ENCODE results near the gene NELL2. TPM values are rescaled to one million over a fixed set of nuclear protein-coding genes. Genes with fewer than 3 reads are reported as not detected.
A peak's percentile ranks its signal among the peaks of the same experiment; 100 is the strongest.

The NELL2 gene
- total and polyA plus RNA-seq, 11 donors, result 0.04 to 1.8 (median 0.77) TPM; not detected in 3

- Histone ChIP-seq H3K27ac (peak overlapping the region in 1 of 12 donors; percentile 37), H3K4me1 (no peaks in the 10 kb centered on the region), H3K27me3 (peaks cover 0 to 3% (median 0%) of the 10 kb centered on the region in 9 donors), H3K9me3 (no peaks in the 10 kb centered on the region), H3K4me3 (no peak overlapping the region), H3K36me3 (no peaks in the 10 kb centered on the region)
- TF ChIP-seq CTCF (IDR thresholded peaks at IDR 0.05) (no peak), POLR2A (IDR thresholded peaks at IDR 0.05) (no peak)
- intact Hi-C loops (cut with DNase I), result no loop called here
- DNase-seq, result no peak
- ATAC-seq, result no peak
- 56 to 73% (median 64%) methylated on average over 6 of the region's 6 CpGs for WGBS, 4 donors
Measured at GRCh38 chr12:44847888-44848702, 28.0 kb downstream of the NELL2 start.

- no peak for TF ChIP-seq CTCF (IDR thresholded peaks at IDR 0.05)
- Histone ChIP-seq H3K9me3 (no peaks in the 10 kb centered on the region), H3K4me3 (no peak overlapping the region), H3K27me3 (peaks cover 0 to 3% (median 0%) of the 10 kb centered on the region in 9 donors), H3K36me3 (no peaks in the 10 kb centered on the region), H3K27ac (peak overlapping the region in 1 of 12 donors; percentile 25), H3K4me1 (no peaks in the 10 kb centered on the region)
- WGBS, 4 donors, result 42 to 67% (median 53%) methylated on average over 1 of the region's 1 CpG
- DNase-seq, result no peak
- ATAC-seq, result no peak
- intact Hi-C loops (cut with DNase I), result no loop called here
Measured at GRCh38 chr12:44847403-44847802, 28.7 kb downstream of the NELL2 start.

GRCh38 chr12:44846826-44847225 is 29.3 kb downstream of the NELL2 start:
- Histone ChIP-seq H3K27me3 (peaks cover 0 to under 1% (median 0%) of the 10 kb centered on the region in 9 donors), H3K9me3 (no peaks in the 10 kb centered on the region), H3K4me1 (no peaks in the 10 kb centered on the region), H3K4me3 (no peak overlapping the region), H3K36me3 (no peaks in the 10 kb centered on the region), H3K27ac (peak overlapping the region in 1 of 12 donors; percentile 25)
- intact Hi-C loops (cut with DNase I), result no loop called here
- ATAC-seq (no peak), DNase-seq (no peak)
- 71 to 88% (median 83%) methylated on average over 1 of the region's 1 CpG for WGBS, 4 donors
- TF ChIP-seq CTCF (IDR thresholded peaks at IDR 0.05), result no peak
- TF ChIP-seq POLR2A (IDR thresholded peaks at IDR 0.05), result no peak

- ATAC-seq (no peak), DNase-seq (no peak)
- 84 to 89% (median 88%) methylated on average over 4 of the region's 4 CpGs for WGBS, 4 donors
Measured at GRCh38 chr12:44842669-44843068, 33.4 kb downstream of the NELL2 start.

More at GRCh38 chr12:44842669-44843068, 33.4 kb downstream of the NELL2 start:
- H3K27ac ChIP-seq, result no peak overlapping the region
- intact Hi-C loops (cut with DNase I), result no loop called here
- H3K27me3 ChIP-seq, result no peaks in the 10 kb centered on the region
- H3K9me3 ChIP-seq, result no peaks in the 10 kb centered on the region
- TF ChIP-seq CTCF (IDR thresholded peaks at IDR 0.05) (no peak), POLR2A (IDR thresholded peaks at IDR 0.05) (no peak)
- no peak overlapping the region for H3K4me3 ChIP-seq
- no peaks in the 10 kb centered on the region for H3K36me3 ChIP-seq
- no peaks in the 10 kb centered on the region for H3K4me1 ChIP-seq
